ENCODE results near the gene CBFA2T3.

The CBFA2T3 gene

GRCh38 chr16:89013692-89014402, 36.8 kb upstream of the CBFA2T3 start:
- peaks cover 8% of the 10 kb centered on the region for H3K27me3 Mint-ChIP-seq (ENCODE audit: low read depth, poor library complexity)
- DNase-seq: no peak
- H3K4me3 Mint-ChIP-seq: no peak overlapping the region
- H3K36me3 Mint-ChIP-seq (ENCODE audit: low read depth): no peaks in the 10 kb centered on the region
- no peak for TF ChIP-seq CTCF (IDR thresholded peaks at IDR 0.05)
- peaks cover 10% of the 10 kb centered on the region for H3K9me3 Mint-ChIP-seq
- no peaks in the 10 kb centered on the region for H3K4me1 Mint-ChIP-seq
- H3K27ac Mint-ChIP-seq: no peak overlapping the region

GRCh38 chr16:89013111-89013510, 36.1 kb upstream of the CBFA2T3 start:
- TF ChIP-seq CTCF (IDR thresholded peaks at IDR 0.05): no peak
- peaks cover 10% of the 10 kb centered on the region for H3K9me3 Mint-ChIP-seq
- no peak overlapping the region for H3K27ac Mint-ChIP-seq
- peaks cover 8% of the 10 kb centered on the region for H3K27me3 Mint-ChIP-seq (ENCODE audit: low read depth, poor library complexity)
- no peak overlapping the region for H3K4me3 Mint-ChIP-seq
- DNase-seq: no peak
- no peaks in the 10 kb centered on the region for H3K4me1 Mint-ChIP-seq
- H3K36me3 Mint-ChIP-seq (ENCODE audit: low read depth): no peaks in the 10 kb centered on the region

GRCh38 chr16:89012622-89012995, 35.6 kb upstream of the CBFA2T3 start:
- TF ChIP-seq CTCF (IDR thresholded peaks at IDR 0.05): no peak
- H3K36me3 Mint-ChIP-seq (ENCODE audit: low read depth): no peaks in the 10 kb centered on the region
- H3K4me3 Mint-ChIP-seq: no peak overlapping the region
- peaks cover 9% of the 10 kb centered on the region for H3K27me3 Mint-ChIP-seq (ENCODE audit: low read depth, poor library complexity)
- H3K27ac Mint-ChIP-seq: no peak overlapping the region
- no peaks in the 10 kb centered on the region for H3K4me1 Mint-ChIP-seq
- no peak for DNase-seq
- H3K9me3 Mint-ChIP-seq: peaks cover 10% of the 10 kb centered on the region

- peaks cover 10% of the 10 kb centered on the region for H3K9me3 Mint-ChIP-seq
- H3K36me3 Mint-ChIP-seq (ENCODE audit: low read depth): no peaks in the 10 kb centered on the region
- no peak for DNase-seq
- H3K27ac Mint-ChIP-seq: no peak overlapping the region
- TF ChIP-seq CTCF (IDR thresholded peaks at IDR 0.05): no peak
- no peaks in the 10 kb centered on the region for H3K4me1 Mint-ChIP-seq
- H3K4me3 Mint-ChIP-seq: no peak overlapping the region
- peaks cover 14% of the 10 kb centered on the region for H3K27me3 Mint-ChIP-seq (ENCODE audit: low read depth, poor library complexity)
These were observed 35.1 kb upstream of the CBFA2T3 start for GRCh38 chr16:89011909-89012621.

- TF ChIP-seq CTCF (IDR thresholded peaks at IDR 0.05): no peak
- H3K27ac Mint-ChIP-seq: no peak overlapping the region
- H3K4me3 Mint-ChIP-seq: no peak overlapping the region
- H3K9me3 Mint-ChIP-seq: peaks cover 5% of the 10 kb centered on the region
- H3K27me3 Mint-ChIP-seq (ENCODE audit: low read depth, poor library complexity): peaks cover 24% of the 10 kb centered on the region
- no peak for DNase-seq
- no peaks in the 10 kb centered on the region for H3K4me1 Mint-ChIP-seq
- no peaks in the 10 kb centered on the region for H3K36me3 Mint-ChIP-seq (ENCODE audit: low read depth)
These were observed 33.4 kb upstream of the CBFA2T3 start for GRCh38 chr16:89010210-89010925.

Data from nephron progenitor cell (in vitro differentiated cells).